Ectodermal cell (in vitro differentiated cells): Measurements from ENCODE around the gene TTC38.

Experiments used
- H3K27ac ChIP-seq: 2 replicates; pipeline ENCODE4 v1.7.0; 2013; ENCODE audit warnings: mild to moderate bottlenecking, low read depth, low read length; ENCODE audit not compliant: insufficient read depth, poor library complexity, severe bottlenecking
- H3K27me3 ChIP-seq: 2 replicates; pipeline ENCODE4 v1.7.0; 2013; ENCODE audit warnings: mild to moderate bottlenecking, low read length; ENCODE audit not compliant: insufficient read depth, control insufficient read depth, poor library complexity, severe bottlenecking
- H3K36me3 ChIP-seq: one replicate; pipeline ENCODE4 v1.7.0; 2013; ENCODE audit warnings: low read length; ENCODE audit not compliant: control insufficient read depth, insufficient read depth
- H3K4me1 ChIP-seq: one replicate; pipeline ENCODE4 v1.7.0; 2013; ENCODE audit warnings: low read length; ENCODE audit not compliant: control insufficient read depth, insufficient read depth
- H3K4me3 ChIP-seq: 2 replicates; pipeline ENCODE4 v1.7.0; 2013; ENCODE audit warnings: low read depth, low read length, control low read depth; ENCODE audit not compliant: insufficient read depth
- H3K9me3 ChIP-seq: 2 replicates; pipeline ENCODE4 v1.7.0; 2013; ENCODE audit warnings: mild to moderate bottlenecking, low read length, moderate library complexity; ENCODE audit not compliant: control insufficient read depth
- WGBS, 2 experiments: methylation state at CpG; one replicate each; pipeline ENCODE4 v1.1.7; 2013; ENCODE audit warnings: missing lambda C conversion rate in 2 of 2; 5-methylcytosine and 5-hydroxymethylcytosine counted together

Gene TTC38

GRCh38 chr22:46275455-46276122, 7.8 kb downstream of the TTC38 start:
- H3K4me1 ChIP-seq, result no peaks in the 10 kb centered on the region
- no peak overlapping the region for H3K27ac ChIP-seq
- H3K4me3 ChIP-seq, result no peak overlapping the region
- H3K36me3 ChIP-seq, result peaks cover 17% of the 10 kb centered on the region
- WGBS, 2 experiments, result 93 to 95% methylated on average over 3 of the region's 3 CpGs
- no peaks in the 10 kb centered on the region for H3K9me3 ChIP-seq
- H3K27me3 ChIP-seq, result no peaks in the 10 kb centered on the region

GRCh38 chr22:46276563-46276962, 8.8 kb downstream of the TTC38 start:
- Histone ChIP-seq H3K9me3 (no peaks in the 10 kb centered on the region), H3K4me3 (no peak overlapping the region), H3K4me1 (no peaks in the 10 kb centered on the region), H3K36me3 (peaks cover 17% of the 10 kb centered on the region), H3K27me3 (no peaks in the 10 kb centered on the region), H3K27ac (no peak overlapping the region)
- WGBS, 2 experiments, result 87 to 96% methylated on average over 3 to 4 of the region's 7 CpGs

- Histone ChIP-seq H3K36me3 (peaks cover 13% of the 10 kb centered on the region), H3K9me3 (no peaks in the 10 kb centered on the region), H3K4me3 (no peak overlapping the region), H3K4me1 (no peaks in the 10 kb centered on the region), H3K27ac (no peak overlapping the region), H3K27me3 (no peaks in the 10 kb centered on the region)
- WGBS, 2 experiments, result 92% methylated on average over 22 of the region's 22 CpGs
These were observed 11.1 kb downstream of the TTC38 start for GRCh38 chr22:46278656-46279645.

GRCh38 chr22:46280063-46280817, 12.4 kb downstream of the TTC38 start:
- H3K27ac ChIP-seq, result no peak overlapping the region
- H3K36me3 ChIP-seq, result peaks cover 16% of the 10 kb centered on the region
- H3K27me3 ChIP-seq, result no peaks in the 10 kb centered on the region
- H3K4me3 ChIP-seq, result no peak overlapping the region
- 93 to 97% methylated on average over 12 of the region's 12 CpGs for WGBS, 2 experiments
- no peaks in the 10 kb centered on the region for H3K9me3 ChIP-seq
- H3K4me1 ChIP-seq, result no peaks in the 10 kb centered on the region

GRCh38 chr22:46280999-46281623, 13.3 kb downstream of the TTC38 start:
- H3K27ac ChIP-seq, result no peak overlapping the region
- H3K9me3 ChIP-seq, result no peaks in the 10 kb centered on the region
- no peak overlapping the region for H3K4me3 ChIP-seq
- no peaks in the 10 kb centered on the region for H3K27me3 ChIP-seq
- 88 to 89% methylated on average over 19 of the region's 19 CpGs for WGBS, 2 experiments
- peaks cover 14% of the 10 kb centered on the region for H3K36me3 ChIP-seq
- H3K4me1 ChIP-seq, result no peaks in the 10 kb centered on the region

GRCh38 chr22:46281866-46282678, 14.3 kb downstream of the TTC38 start:
- 93 to 95% methylated on average over 13 of the region's 13 CpGs for WGBS, 2 experiments
- peaks cover 11% of the 10 kb centered on the region for H3K36me3 ChIP-seq
- H3K4me1 ChIP-seq, result no peaks in the 10 kb centered on the region
- no peak overlapping the region for H3K4me3 ChIP-seq
- no peaks in the 10 kb centered on the region for H3K9me3 ChIP-seq
- no peak overlapping the region for H3K27ac ChIP-seq
- H3K27me3 ChIP-seq, result no peaks in the 10 kb centered on the region

- Histone ChIP-seq H3K36me3 (peaks cover 3% of the 10 kb centered on the region), H3K27ac (no peak overlapping the region), H3K4me3 (no peak overlapping the region), H3K9me3 (no peaks in the 10 kb centered on the region), H3K27me3 (no peaks in the 10 kb centered on the region), H3K4me1 (no peaks in the 10 kb centered on the region)
- 92 to 94% methylated on average over 3 of the region's 3 CpGs for WGBS, 2 experiments
These were observed 18.2 kb downstream of the TTC38 start for GRCh38 chr22:46286006-46286405.

- Histone ChIP-seq H3K9me3 (no peaks in the 10 kb centered on the region), H3K27ac (no peak overlapping the region), H3K36me3 (peaks cover 3% of the 10 kb centered on the region), H3K4me1 (no peaks in the 10 kb centered on the region), H3K27me3 (no peaks in the 10 kb centered on the region), H3K4me3 (no peak overlapping the region)
- 91 to 94% methylated on average over 15 of the region's 15 CpGs for WGBS, 2 experiments
These were observed 19.4 kb downstream of the TTC38 start for GRCh38 chr22:46286941-46287872.
